ENCODE measurements around the gene SLC9A3.

The SLC9A3 gene

GRCh38 chr5:432928-433791, 91.1 kb downstream of the SLC9A3 start:
- no peak for DNase-seq (ENCODE audit: extremely low spot score)
- ChIA-PET CTCF (interaction anchor here (1.0 to 10.6 kb wide), 4 partner anchors 9 to 116 kb away, joined by 3 to 123 read pairs (median 50); partner anchors contain the start of gene EXOC3), POLR2A (no interaction called here)
- no peak for TF ChIP-seq CTCF (IDR thresholded peaks at IDR 0.05; ENCODE audit: control extremely low read depth, extremely low read depth, low read depth, missing control alignments)

GRCh38 chr5:432201-432927, 91.9 kb downstream of the SLC9A3 start:
- DNase-seq (ENCODE audit: extremely low spot score) = no peak
- ChIA-PET POLR2A (no interaction called here), CTCF (interaction anchor here (1.2 to 10.6 kb wide), 9 partner anchors 12 to 1057 kb away, joined by 3 to 123 read pairs (median 7); partner anchors contain the start of gene EXOC3)
- TF ChIP-seq CTCF (IDR thresholded peaks at IDR 0.05; ENCODE audit: control extremely low read depth, extremely low read depth, low read depth, missing control alignments) = no peak

GRCh38 chr5:431711-432050, 92.6 kb downstream of the SLC9A3 start:
- ChIA-PET POLR2A (no interaction called here), CTCF (interaction anchor here (0.6 to 10.6 kb wide), 28 partner anchors 8 to 1058 kb away, joined by 3 to 123 read pairs (median 5); partner anchors contain the start of genes AHRR and EXOC3)
- TF ChIP-seq CTCF (IDR thresholded peaks at IDR 0.05; ENCODE audit: control extremely low read depth, extremely low read depth, low read depth, missing control alignments) = no peak
- no peak for DNase-seq (ENCODE audit: extremely low spot score)

GRCh38 chr5:431001-431710, 93.1 kb downstream of the SLC9A3 start:
- peak; percentile 92 for TF ChIP-seq CTCF (IDR thresholded peaks at IDR 0.05; ENCODE audit: control extremely low read depth, extremely low read depth, low read depth, missing control alignments)
- ChIA-PET POLR2A (no interaction called here), CTCF (interaction anchor here (0.6 to 10.6 kb wide), 29 partner anchors 9 to 1059 kb away, joined by 3 to 123 read pairs (median 5); partner anchors contain the start of genes AHRR and EXOC3)
- peak; percentile 81 for DNase-seq (ENCODE audit: extremely low spot score)

GRCh38 chr5:430214-430925, 93.9 kb downstream of the SLC9A3 start:
- POLR2A ChIA-PET = no interaction called here
- no peak for DNase-seq (ENCODE audit: extremely low spot score)
- CTCF ChIA-PET = interaction anchor here (1.0 to 10.6 kb wide), 24 partner anchors 9 to 242 kb away, joined by 3 to 123 read pairs (median 6); partner anchors contain the start of genes AHRR and EXOC3
- TF ChIP-seq CTCF (IDR thresholded peaks at IDR 0.05; ENCODE audit: control extremely low read depth, extremely low read depth, low read depth, missing control alignments) = no peak
